Measurements from ENCODE around the gene SPOCK3.

GRCh38 chr4:167168611-167169010 lies 65.7 kb downstream of the SPOCK3 start:
- TF ChIP-seq POLR2A (IDR thresholded peaks at IDR 0.05), result no peak
- TF ChIP-seq, protein P1, sequence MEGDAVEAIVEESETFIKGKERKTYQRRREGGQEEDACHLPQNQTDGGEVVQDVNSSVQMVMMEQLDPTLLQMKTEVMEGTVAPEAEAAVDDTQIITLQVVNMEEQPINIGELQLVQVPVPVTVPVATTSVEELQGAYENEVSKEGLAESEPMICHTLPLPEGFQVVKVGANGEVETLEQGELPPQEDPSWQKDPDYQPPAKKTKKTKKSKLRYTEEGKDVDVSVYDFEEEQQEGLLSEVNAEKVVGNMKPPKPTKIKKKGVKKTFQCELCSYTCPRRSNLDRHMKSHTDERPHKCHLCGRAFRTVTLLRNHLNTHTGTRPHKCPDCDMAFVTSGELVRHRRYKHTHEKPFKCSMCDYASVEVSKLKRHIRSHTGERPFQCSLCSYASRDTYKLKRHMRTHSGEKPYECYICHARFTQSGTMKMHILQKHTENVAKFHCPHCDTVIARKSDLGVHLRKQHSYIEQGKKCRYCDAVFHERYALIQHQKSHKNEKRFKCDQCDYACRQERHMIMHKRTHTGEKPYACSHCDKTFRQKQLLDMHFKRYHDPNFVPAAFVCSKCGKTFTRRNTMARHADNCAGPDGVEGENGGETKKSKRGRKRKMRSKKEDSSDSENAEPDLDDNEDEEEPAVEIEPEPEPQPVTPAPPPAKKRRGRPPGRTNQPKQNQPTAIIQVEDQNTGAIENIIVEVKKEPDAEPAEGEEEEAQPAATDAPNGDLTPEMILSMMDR (IDR thresholded peaks at IDR 0.05 in 4 of 5, conservative IDR thresholded peaks at IDR 0.05 in 1 of 5), result no peak
